Gastrocnemius medialis (tissue), 4 donors: ENCODE data around the gene NOB1.

Experiments used
- POLR2A ChIP-seq, 2 donors: fragments of 450-650 bp; IDR thresholded peaks; one replicate each; pipeline ENCODE4 v1.6.1; 2017; ENCODE audit warnings: antibody characterized with exemption in 2 of 2, mild to moderate bottlenecking in 2 of 2, moderate library complexity in 2 of 2
- TF ChIP-seq, protein P1 (sequence below), 5 experiments: fragments of 450-650 bp in 3 of 5; fragments of 200-600 bp in 2 of 5; sonication (generic) in 2 of 5; IDR thresholded peaks in 4 of 5; conservative IDR thresholded peaks in 1 of 5; 1 replicate in 4 of 5; 2 replicates in 1 of 5; pipeline ENCODE4 v1.5.1; 2016 to 2019; ENCODE audit warnings: antibody characterized with exemption in 5 of 5, mild to moderate bottlenecking in 3 of 5, moderate library complexity in 3 of 5

- TF ChIP-seq, protein P1, sequence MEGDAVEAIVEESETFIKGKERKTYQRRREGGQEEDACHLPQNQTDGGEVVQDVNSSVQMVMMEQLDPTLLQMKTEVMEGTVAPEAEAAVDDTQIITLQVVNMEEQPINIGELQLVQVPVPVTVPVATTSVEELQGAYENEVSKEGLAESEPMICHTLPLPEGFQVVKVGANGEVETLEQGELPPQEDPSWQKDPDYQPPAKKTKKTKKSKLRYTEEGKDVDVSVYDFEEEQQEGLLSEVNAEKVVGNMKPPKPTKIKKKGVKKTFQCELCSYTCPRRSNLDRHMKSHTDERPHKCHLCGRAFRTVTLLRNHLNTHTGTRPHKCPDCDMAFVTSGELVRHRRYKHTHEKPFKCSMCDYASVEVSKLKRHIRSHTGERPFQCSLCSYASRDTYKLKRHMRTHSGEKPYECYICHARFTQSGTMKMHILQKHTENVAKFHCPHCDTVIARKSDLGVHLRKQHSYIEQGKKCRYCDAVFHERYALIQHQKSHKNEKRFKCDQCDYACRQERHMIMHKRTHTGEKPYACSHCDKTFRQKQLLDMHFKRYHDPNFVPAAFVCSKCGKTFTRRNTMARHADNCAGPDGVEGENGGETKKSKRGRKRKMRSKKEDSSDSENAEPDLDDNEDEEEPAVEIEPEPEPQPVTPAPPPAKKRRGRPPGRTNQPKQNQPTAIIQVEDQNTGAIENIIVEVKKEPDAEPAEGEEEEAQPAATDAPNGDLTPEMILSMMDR (IDR thresholded peaks at IDR 0.05 in 4 of 5, conservative IDR thresholded peaks at IDR 0.05 in 1 of 5), result peak in 1 of 5 experiments; percentile 10
- TF ChIP-seq POLR2A (IDR thresholded peaks at IDR 0.05), result peak; percentile 34 to 56
These were observed 7.5 kb upstream of the NOB1 start, which contains the start of gene WWP2 for GRCh38 chr16:69761983-69762813.
